Stimulated activated naive CD8-positive, alpha-beta T cell treated with anti-CD3 and anti-CD28 coated beads, Interleukin-15, amount 100 ng/mL, for 72 hours (primary cell): ENCODE measurements around the gene PLXND1.
"Not testable (repeated sequence)": the region's sequence is repeated elsewhere in the genome, so short reads cannot be mapped to it uniquely, and the experiment has no call there.

Source experiments
- ATAC-seq: fragments of 150-1000 bp; cut with Tn5 transposase; 2 replicates; pipeline ENCODE4 v1.10.0; 2021; ENCODE audit warnings: mild to moderate bottlenecking, moderate library complexity
- DNase-seq, 2 donors: peaks; one replicate each; pipeline ENCODE4 v3.0.0; 2021 to 2022
- H3K27ac Mint-ChIP-seq, 2 donors: one replicate each; pipeline ENCODE4 v1.8.0; 2022; ENCODE audit warnings: mild to moderate bottlenecking in 2 of 2, mixed read lengths in 2 of 2, moderate library complexity in 2 of 2
- H3K27me3 Mint-ChIP-seq: one replicate; pipeline ENCODE4 v1.8.0; 2022; ENCODE audit warnings: mixed read lengths
- H3K4me1 Mint-ChIP-seq: one replicate; pipeline ENCODE4 v1.8.0; 2022; ENCODE audit warnings: mild to moderate bottlenecking, mixed read lengths
- H3K4me3 Mint-ChIP-seq, 2 donors: one replicate each; pipeline ENCODE4 v1.8.0; 2022; ENCODE audit warnings: mild to moderate bottlenecking in 2 of 2, mixed read lengths in 2 of 2, moderate library complexity in 1 of 2
- H3K9me3 Mint-ChIP-seq, 2 donors: one replicate each; pipeline ENCODE4 v1.8.0; 2022; ENCODE audit warnings: mixed read lengths in 2 of 2

The PLXND1 gene

GRCh38 chr3:129606636-129607390 is at the start of gene PLXND1:
Gene PLXND1, minus strand, starts transcription at chr3:129606676. Its CDS starts 37 bp downstream, at chr3:129606639.
- peak; percentile 47 for ATAC-seq
- H3K4me1 Mint-ChIP-seq, result peaks cover 17% of the 10 kb centered on the region
- peaks cover 70% of the 10 kb centered on the region for H3K27me3 Mint-ChIP-seq
- no peak within 1 kb of the TSS for H3K27ac Mint-ChIP-seq
- H3K9me3 Mint-ChIP-seq, result no peaks in the 10 kb centered on the region
- peak; percentile 27 to 36 for DNase-seq
- peak within 1 kb of the TSS; percentile 88 to 92 for H3K4me3 Mint-ChIP-seq

GRCh38 chr3:129655291-129655700 is 48.8 kb upstream of the PLXND1 start:
- H3K9me3 Mint-ChIP-seq, result no peaks in the 10 kb centered on the region
- H3K27ac Mint-ChIP-seq, result no peak overlapping the region
- peaks cover 13% of the 10 kb centered on the region for H3K4me1 Mint-ChIP-seq
- no peak for ATAC-seq
- no peak for DNase-seq
- H3K4me3 Mint-ChIP-seq, result no peak overlapping the region
- no peaks in the 10 kb centered on the region for H3K27me3 Mint-ChIP-seq

- H3K4me1 Mint-ChIP-seq, result peaks cover 13% of the 10 kb centered on the region
- no peaks in the 10 kb centered on the region for H3K27me3 Mint-ChIP-seq
- H3K9me3 Mint-ChIP-seq, result no peaks in the 10 kb centered on the region
- no peak overlapping the region for H3K4me3 Mint-ChIP-seq
- no peak for DNase-seq
- ATAC-seq, result no peak
- no peak overlapping the region for H3K27ac Mint-ChIP-seq
These were observed 47.7 kb upstream of the PLXND1 start for GRCh38 chr3:129654131-129654530.

GRCh38 chr3:129653019-129653418 is 46.5 kb upstream of the PLXND1 start:
- H3K27ac Mint-ChIP-seq, result no peak overlapping the region
- no peaks in the 10 kb centered on the region for H3K9me3 Mint-ChIP-seq
- H3K4me1 Mint-ChIP-seq, result peaks cover 8% of the 10 kb centered on the region
- DNase-seq (no peak), ATAC-seq (no peak)
- no peak overlapping the region for H3K4me3 Mint-ChIP-seq
- no peaks in the 10 kb centered on the region for H3K27me3 Mint-ChIP-seq

GRCh38 chr3:129651435-129652202 is 45.1 kb upstream of the PLXND1 start:
- H3K27me3 Mint-ChIP-seq, result no peaks in the 10 kb centered on the region
- no peak overlapping the region for H3K27ac Mint-ChIP-seq
- no peaks in the 10 kb centered on the region for H3K9me3 Mint-ChIP-seq
- DNase-seq (no peak), ATAC-seq (no peak)
- no peaks in the 10 kb centered on the region for H3K4me1 Mint-ChIP-seq
- H3K4me3 Mint-ChIP-seq, result no peak overlapping the region

- no peak overlapping the region for H3K4me3 Mint-ChIP-seq
- no peaks in the 10 kb centered on the region for H3K27me3 Mint-ChIP-seq
- H3K27ac Mint-ChIP-seq, result no peak overlapping the region
- ATAC-seq (peak; percentile 54), DNase-seq (peak; percentile 41 to 56)
- no peaks in the 10 kb centered on the region for H3K9me3 Mint-ChIP-seq
- no peaks in the 10 kb centered on the region for H3K4me1 Mint-ChIP-seq
These were observed 43.9 kb upstream of the PLXND1 start for GRCh38 chr3:129650256-129650872.

GRCh38 chr3:129648391-129648790 is 41.9 kb upstream of the PLXND1 start:
- Mint-ChIP-seq H3K27me3 (no peaks in the 10 kb centered on the region), H3K27ac (no peak overlapping the region), H3K9me3 (no peaks in the 10 kb centered on the region), H3K4me3 (no peak overlapping the region), H3K4me1 (no peaks in the 10 kb centered on the region)
- no peak for ATAC-seq
- DNase-seq, result no peak

GRCh38 chr3:129645286-129645685 is 38.8 kb upstream of the PLXND1 start:
- Mint-ChIP-seq H3K4me3 (no peak overlapping the region), H3K9me3 (no peaks in the 10 kb centered on the region), H3K4me1 (no peaks in the 10 kb centered on the region), H3K27me3 (no peaks in the 10 kb centered on the region), H3K27ac (no peak overlapping the region)
- no peak for ATAC-seq
- DNase-seq, result no peak

GRCh38 chr3:129644836-129645235 is 38.4 kb upstream of the PLXND1 start:
- Mint-ChIP-seq H3K27ac (no peak overlapping the region), H3K4me1 (no peaks in the 10 kb centered on the region), H3K4me3 (no peak overlapping the region), H3K27me3 (no peaks in the 10 kb centered on the region), H3K9me3 (no peaks in the 10 kb centered on the region)
- no peak for ATAC-seq
- no peak for DNase-seq

GRCh38 chr3:129641567-129642260 is 35.2 kb upstream of the PLXND1 start:
- not testable (repeated sequence) for H3K27ac Mint-ChIP-seq, DNase-seq, H3K4me1 Mint-ChIP-seq, H3K27me3 Mint-ChIP-seq, H3K9me3 Mint-ChIP-seq, H3K4me3 Mint-ChIP-seq, ATAC-seq

- H3K9me3 Mint-ChIP-seq, H3K4me1 Mint-ChIP-seq, ATAC-seq, H3K27me3 Mint-ChIP-seq, H3K4me3 Mint-ChIP-seq, DNase-seq, H3K27ac Mint-ChIP-seq: not testable (repeated sequence)
These were observed 34.5 kb upstream of the PLXND1 start for GRCh38 chr3:129640985-129641384.

- H3K27me3 Mint-ChIP-seq, result no peaks in the 10 kb centered on the region
- H3K9me3 Mint-ChIP-seq, result no peaks in the 10 kb centered on the region
- H3K27ac Mint-ChIP-seq, result no peak overlapping the region
- ATAC-seq, result no peak
- DNase-seq, result no peak
- no peaks in the 10 kb centered on the region for H3K4me1 Mint-ChIP-seq
- H3K4me3 Mint-ChIP-seq, result no peak overlapping the region
These were observed 32.0 kb upstream of the PLXND1 start for GRCh38 chr3:129638481-129638880.

- Mint-ChIP-seq H3K27me3 (no peaks in the 10 kb centered on the region), H3K4me1 (no peaks in the 10 kb centered on the region), H3K27ac (no peak overlapping the region), H3K9me3 (no peaks in the 10 kb centered on the region), H3K4me3 (no peak overlapping the region)
- no peak for DNase-seq
- no peak for ATAC-seq
These were observed 29.6 kb upstream of the PLXND1 start for GRCh38 chr3:129636082-129636481.

GRCh38 chr3:129635656-129636055 is 29.2 kb upstream of the PLXND1 start:
- Mint-ChIP-seq H3K27ac (no peak overlapping the region), H3K4me1 (no peaks in the 10 kb centered on the region), H3K27me3 (no peaks in the 10 kb centered on the region), H3K9me3 (no peaks in the 10 kb centered on the region), H3K4me3 (no peak overlapping the region)
- DNase-seq (no peak), ATAC-seq (no peak)

GRCh38 chr3:129633751-129634481 is 27.4 kb upstream of the PLXND1 start:
- Mint-ChIP-seq H3K27ac (no peak overlapping the region), H3K27me3 (no peaks in the 10 kb centered on the region), H3K4me1 (no peaks in the 10 kb centered on the region), H3K4me3 (no peak overlapping the region), H3K9me3 (no peaks in the 10 kb centered on the region)
- DNase-seq (no peak), ATAC-seq (no peak)
